WERI-Rb-1 (cell line): ENCODE measurements around the gene SMARCD3.

Experiments used
- DNase-seq: peaks from one replicate; pipeline ENCODE4 v3.0.0-alpha.2; 2020
- H3K27ac ChIP-seq: fragments of 250-450 bp; sonication (Bioruptor Pico); 2 replicates; pipeline ENCODE4 v1.5.1; 2020; ENCODE audit warnings: mild to moderate bottlenecking, moderate library complexity
- H3K27me3 ChIP-seq: fragments of 250-450 bp; sonication (Bioruptor Pico); 2 replicates; pipeline ENCODE4 v1.5.1; 2021; ENCODE audit warnings: mild to moderate bottlenecking, low read depth, moderate library complexity; ENCODE audit not compliant: insufficient read depth, severe bottlenecking
- H3K36me3 ChIP-seq: fragments of 250-450 bp; sonication (Bioruptor Pico); 2 replicates; pipeline ENCODE4 v1.5.1; 2020; ENCODE audit warnings: mild to moderate bottlenecking, moderate library complexity
- H3K4me3 ChIP-seq: 2 replicates; pipeline ENCODE4 v1.5.1; 2011; ENCODE audit warnings: low read depth, mild to moderate bottlenecking, control low read depth, low read length
- H3K9me3 ChIP-seq: fragments of 250-450 bp; sonication (Bioruptor Pico); 2 replicates; pipeline ENCODE4 v1.5.1; 2021; ENCODE audit warnings: mild to moderate bottlenecking, moderate library complexity; ENCODE audit not compliant: severe bottlenecking
- CTCF ChIP-seq: IDR thresholded peaks from 2 replicates; pipeline ENCODE4 v1.5.1; 2011; ENCODE audit warnings: low read depth, mild to moderate bottlenecking, control low read depth, inconsistent platforms, low read length

SMARCD3 gene

GRCh38 chr7:151274936-151275812 lies 26.7 kb upstream of the SMARCD3 start:
- H3K27ac ChIP-seq, result no peak overlapping the region
- no peak for TF ChIP-seq CTCF
- H3K9me3 ChIP-seq, result no peaks in the 10 kb centered on the region
- H3K4me3 ChIP-seq, result no peak overlapping the region
- DNase-seq, result no peak
- H3K36me3 ChIP-seq, result no peaks in the 10 kb centered on the region
- H3K27me3 ChIP-seq, result no peaks in the 10 kb centered on the region

- Histone ChIP-seq H3K27ac (no peak overlapping the region), H3K27me3 (no peaks in the 10 kb centered on the region), H3K9me3 (no peaks in the 10 kb centered on the region), H3K36me3 (no peaks in the 10 kb centered on the region), H3K4me3 (no peak overlapping the region)
- no peak for DNase-seq
- no peak for TF ChIP-seq CTCF
Measured at GRCh38 chr7:151274396-151274795, 25.9 kb upstream of the SMARCD3 start.

- Histone ChIP-seq H3K9me3 (no peaks in the 10 kb centered on the region), H3K27ac (no peak overlapping the region), H3K36me3 (no peaks in the 10 kb centered on the region), H3K4me3 (no peak overlapping the region), H3K27me3 (no peaks in the 10 kb centered on the region)
- DNase-seq, result no peak
- no peak for TF ChIP-seq CTCF
Measured at GRCh38 chr7:151273651-151274390, 25.3 kb upstream of the SMARCD3 start.

- no peaks in the 10 kb centered on the region for H3K36me3 ChIP-seq
- no peak overlapping the region for H3K27ac ChIP-seq
- no peaks in the 10 kb centered on the region for H3K9me3 ChIP-seq
- no peaks in the 10 kb centered on the region for H3K27me3 ChIP-seq
- TF ChIP-seq CTCF, result no peak
- no peak for DNase-seq
- no peak overlapping the region for H3K4me3 ChIP-seq
Measured at GRCh38 chr7:151272877-151273276, 24.4 kb upstream of the SMARCD3 start.

GRCh38 chr7:151272405-151272804 lies 23.9 kb upstream of the SMARCD3 start:
- H3K36me3 ChIP-seq, result no peaks in the 10 kb centered on the region
- no peak for DNase-seq
- no peak overlapping the region for H3K27ac ChIP-seq
- H3K27me3 ChIP-seq, result no peaks in the 10 kb centered on the region
- TF ChIP-seq CTCF, result no peak
- no peaks in the 10 kb centered on the region for H3K9me3 ChIP-seq
- no peak overlapping the region for H3K4me3 ChIP-seq
